GM23338 (cell line): Measurements from ENCODE around the gene CACNA1C. TPM values are rescaled to one million over a fixed set of nuclear protein-coding genes. Genes with fewer than 3 reads are reported as not detected.

Experiments used
- ATAC-seq: fragments of 200-7000 bp; cut with Tn5 transposase; 3 replicates; pipeline ENCODE4 v1.9.1; 2020
- DNase-seq: peaks from one replicate; pipeline ENCODE4 v3.0.0-alpha.2; 2015; ENCODE audit warnings: low spot score
- H2AFZ ChIP-seq: fragments of 200-600 bp; sonication (generic); 2 replicates; pipeline ENCODE4 v1.8.0; 2016; ENCODE audit warnings: antibody characterized with exemption, mild to moderate bottlenecking, moderate library complexity
- H3F3A ChIP-seq: fragments of 200-600 bp; sonication (generic); replicated peaks from 2 replicates; pipeline ENCODE4 v1.8.0; 2017; ENCODE audit warnings: antibody characterized with exemption, mixed run types, low read depth
- H3K27ac ChIP-seq: fragments of 200-600 bp; sonication (generic); 2 replicates; pipeline ENCODE4 v1.6.1; 2016; ENCODE audit warnings: low read depth
- H3K27me3 ChIP-seq: fragments of 200-600 bp; sonication (generic); 2 replicates; pipeline ENCODE4 v1.8.0; 2016; ENCODE audit warnings: mild to moderate bottlenecking, mixed run types, moderate library complexity; ENCODE audit not compliant: insufficient read depth
- H3K36me3 ChIP-seq: fragments of 200-600 bp; sonication (generic); 2 replicates; pipeline ENCODE4 v1.8.0; 2016; ENCODE audit warnings: mild to moderate bottlenecking; ENCODE audit not compliant: insufficient read depth
- H3K4me1 ChIP-seq: fragments of 200-600 bp; sonication (generic); 2 replicates; pipeline ENCODE4 v1.8.0; 2016; ENCODE audit warnings: mild to moderate bottlenecking, moderate library complexity; ENCODE audit not compliant: insufficient read depth
- H3K4me2 ChIP-seq: fragments of 200-600 bp; sonication (generic); 2 replicates; pipeline ENCODE4 v1.7.1; 2017; ENCODE audit warnings: mixed run types
- H3K4me3 ChIP-seq: fragments of 200-600 bp; sonication (generic); 2 replicates; pipeline ENCODE4 v1.6.1; 2016; ENCODE audit warnings: mixed run types
- H3K79me2 ChIP-seq: fragments of 200-600 bp; sonication (generic); replicated peaks from 2 replicates; pipeline ENCODE4 v1.8.0; 2017; ENCODE audit warnings: mild to moderate bottlenecking; ENCODE audit not compliant: insufficient read depth
- H3K9me2 ChIP-seq: fragments of 200-600 bp; sonication (generic); 2 replicates; pipeline ENCODE4 v1.8.0; 2017; ENCODE audit not compliant: insufficient read depth
- H4K20me1 ChIP-seq: fragments of 200-600 bp; sonication (generic); replicated peaks from 2 replicates; pipeline ENCODE4 v1.8.0; 2017; ENCODE audit warnings: mild to moderate bottlenecking; ENCODE audit not compliant: insufficient read depth
- H3K27ac Mint-ChIP-seq: 2 replicates; pipeline ENCODE4 v1.8.0; 2020; ENCODE audit warnings: inconsistent platforms, mild to moderate bottlenecking, moderate library complexity, mixed read lengths
- H3K27me3 Mint-ChIP-seq: 3 replicates; pipeline ENCODE4 v1.8.0; 2022; ENCODE audit warnings: low read depth, mild to moderate bottlenecking, moderate library complexity, mixed read lengths, inconsistent platforms; ENCODE audit not compliant: insufficient read depth, poor library complexity
- H3K36me3 Mint-ChIP-seq: 3 replicates; pipeline ENCODE4 v1.8.0; 2021; ENCODE audit warnings: low read depth, mild to moderate bottlenecking, inconsistent platforms, moderate library complexity, mixed read lengths
- H3K4me1 Mint-ChIP-seq: 3 replicates; pipeline ENCODE4 v1.8.0; 2020; ENCODE audit warnings: mild to moderate bottlenecking, inconsistent platforms, mixed read lengths
- H3K4me3 Mint-ChIP-seq: 3 replicates; pipeline ENCODE4 v1.8.0; 2021; ENCODE audit warnings: moderate library complexity, mild to moderate bottlenecking, inconsistent platforms, mixed read lengths
- H3K9me3 Mint-ChIP-seq: 3 replicates; pipeline ENCODE4 v1.8.0; 2020; ENCODE audit warnings: moderate library complexity, mild to moderate bottlenecking, inconsistent platforms, mixed read lengths
- EZH2 ChIP-seq: fragments of 200-600 bp; sonication (generic); IDR thresholded peaks from one replicate; pipeline ENCODE4 v1.8.0; 2017; ENCODE audit warnings: antibody characterized with exemption, mild to moderate bottlenecking, low read depth; ENCODE audit not compliant: unreplicated experiment
- JUNB ChIP-seq: IDR thresholded peaks from one replicate; pipeline ENCODE4 v1.6.1; 2016; ENCODE audit warnings: antibody characterized with exemption; ENCODE audit not compliant: unreplicated experiment
- POLR2AphosphoS5 ChIP-seq: IDR thresholded peaks from 2 replicates; pipeline ENCODE4 v1.6.1; 2016; ENCODE audit warnings: antibody characterized with exemption, low read depth
- polyA plus RNA-seq: library from polyadenylated mRNA; unstranded; fragments of >200 nt; fragmentation: Nextera tagmentation; extraction: Ambion mirVana; gene quantifications from 2 replicates; pipeline ENCODE4 v1.2.1, GENCODE V29; 2016
- total RNA-seq: library from RNA; depleted of rRNA; stranded (reverse); fragments of >200 nt; shearing (Covaris generic); gene quantifications from 2 replicates; pipeline ENCODE4 v1.2.3, GENCODE V29; 2014
- TF ChIP-seq, protein P1 (sequence below): fragments of 250-450 bp; sonication (Bioruptor Pico); IDR thresholded peaks from 2 replicates; pipeline ENCODE4 v1.5.0; 2020; ENCODE audit warnings: mild to moderate bottlenecking, moderate library complexity
- TF ChIP-seq, protein P2 (sequence below): IDR thresholded peaks from 2 replicates; pipeline ENCODE4 v1.6.1; 2016; ENCODE audit warnings: antibody characterized with exemption
- TF ChIP-seq, protein P3 (sequence below): IDR thresholded peaks from one replicate; pipeline ENCODE4 v1.6.1; 2018; ENCODE audit warnings: antibody characterized with exemption; ENCODE audit not compliant: unreplicated experiment

CACNA1C gene
- total and polyA plus RNA-seq, 2 experiments from 2014 or later, result 0.78 to 2.1 TPM

DNA sequence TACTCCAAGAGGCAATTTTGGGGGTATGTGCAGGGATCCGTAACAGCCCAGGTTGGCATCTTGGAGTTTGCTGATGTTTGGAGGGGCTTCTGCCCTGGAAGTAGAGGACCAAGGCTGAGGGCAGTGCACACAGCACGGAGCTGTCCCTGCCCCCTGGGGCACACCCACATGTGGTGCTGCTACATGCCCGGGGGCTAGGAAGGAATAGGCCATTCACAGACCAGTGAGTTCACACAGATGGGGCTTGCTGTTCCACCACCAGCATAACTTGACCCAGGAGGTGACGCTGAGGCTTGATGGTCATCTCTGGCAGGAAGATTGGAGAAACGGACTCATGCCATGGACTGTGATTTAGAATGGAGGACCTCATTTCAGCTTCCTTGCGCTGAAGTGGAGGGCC is 510.9 kb downstream of the CACNA1C start (continued):
- TF ChIP-seq, protein P1, sequence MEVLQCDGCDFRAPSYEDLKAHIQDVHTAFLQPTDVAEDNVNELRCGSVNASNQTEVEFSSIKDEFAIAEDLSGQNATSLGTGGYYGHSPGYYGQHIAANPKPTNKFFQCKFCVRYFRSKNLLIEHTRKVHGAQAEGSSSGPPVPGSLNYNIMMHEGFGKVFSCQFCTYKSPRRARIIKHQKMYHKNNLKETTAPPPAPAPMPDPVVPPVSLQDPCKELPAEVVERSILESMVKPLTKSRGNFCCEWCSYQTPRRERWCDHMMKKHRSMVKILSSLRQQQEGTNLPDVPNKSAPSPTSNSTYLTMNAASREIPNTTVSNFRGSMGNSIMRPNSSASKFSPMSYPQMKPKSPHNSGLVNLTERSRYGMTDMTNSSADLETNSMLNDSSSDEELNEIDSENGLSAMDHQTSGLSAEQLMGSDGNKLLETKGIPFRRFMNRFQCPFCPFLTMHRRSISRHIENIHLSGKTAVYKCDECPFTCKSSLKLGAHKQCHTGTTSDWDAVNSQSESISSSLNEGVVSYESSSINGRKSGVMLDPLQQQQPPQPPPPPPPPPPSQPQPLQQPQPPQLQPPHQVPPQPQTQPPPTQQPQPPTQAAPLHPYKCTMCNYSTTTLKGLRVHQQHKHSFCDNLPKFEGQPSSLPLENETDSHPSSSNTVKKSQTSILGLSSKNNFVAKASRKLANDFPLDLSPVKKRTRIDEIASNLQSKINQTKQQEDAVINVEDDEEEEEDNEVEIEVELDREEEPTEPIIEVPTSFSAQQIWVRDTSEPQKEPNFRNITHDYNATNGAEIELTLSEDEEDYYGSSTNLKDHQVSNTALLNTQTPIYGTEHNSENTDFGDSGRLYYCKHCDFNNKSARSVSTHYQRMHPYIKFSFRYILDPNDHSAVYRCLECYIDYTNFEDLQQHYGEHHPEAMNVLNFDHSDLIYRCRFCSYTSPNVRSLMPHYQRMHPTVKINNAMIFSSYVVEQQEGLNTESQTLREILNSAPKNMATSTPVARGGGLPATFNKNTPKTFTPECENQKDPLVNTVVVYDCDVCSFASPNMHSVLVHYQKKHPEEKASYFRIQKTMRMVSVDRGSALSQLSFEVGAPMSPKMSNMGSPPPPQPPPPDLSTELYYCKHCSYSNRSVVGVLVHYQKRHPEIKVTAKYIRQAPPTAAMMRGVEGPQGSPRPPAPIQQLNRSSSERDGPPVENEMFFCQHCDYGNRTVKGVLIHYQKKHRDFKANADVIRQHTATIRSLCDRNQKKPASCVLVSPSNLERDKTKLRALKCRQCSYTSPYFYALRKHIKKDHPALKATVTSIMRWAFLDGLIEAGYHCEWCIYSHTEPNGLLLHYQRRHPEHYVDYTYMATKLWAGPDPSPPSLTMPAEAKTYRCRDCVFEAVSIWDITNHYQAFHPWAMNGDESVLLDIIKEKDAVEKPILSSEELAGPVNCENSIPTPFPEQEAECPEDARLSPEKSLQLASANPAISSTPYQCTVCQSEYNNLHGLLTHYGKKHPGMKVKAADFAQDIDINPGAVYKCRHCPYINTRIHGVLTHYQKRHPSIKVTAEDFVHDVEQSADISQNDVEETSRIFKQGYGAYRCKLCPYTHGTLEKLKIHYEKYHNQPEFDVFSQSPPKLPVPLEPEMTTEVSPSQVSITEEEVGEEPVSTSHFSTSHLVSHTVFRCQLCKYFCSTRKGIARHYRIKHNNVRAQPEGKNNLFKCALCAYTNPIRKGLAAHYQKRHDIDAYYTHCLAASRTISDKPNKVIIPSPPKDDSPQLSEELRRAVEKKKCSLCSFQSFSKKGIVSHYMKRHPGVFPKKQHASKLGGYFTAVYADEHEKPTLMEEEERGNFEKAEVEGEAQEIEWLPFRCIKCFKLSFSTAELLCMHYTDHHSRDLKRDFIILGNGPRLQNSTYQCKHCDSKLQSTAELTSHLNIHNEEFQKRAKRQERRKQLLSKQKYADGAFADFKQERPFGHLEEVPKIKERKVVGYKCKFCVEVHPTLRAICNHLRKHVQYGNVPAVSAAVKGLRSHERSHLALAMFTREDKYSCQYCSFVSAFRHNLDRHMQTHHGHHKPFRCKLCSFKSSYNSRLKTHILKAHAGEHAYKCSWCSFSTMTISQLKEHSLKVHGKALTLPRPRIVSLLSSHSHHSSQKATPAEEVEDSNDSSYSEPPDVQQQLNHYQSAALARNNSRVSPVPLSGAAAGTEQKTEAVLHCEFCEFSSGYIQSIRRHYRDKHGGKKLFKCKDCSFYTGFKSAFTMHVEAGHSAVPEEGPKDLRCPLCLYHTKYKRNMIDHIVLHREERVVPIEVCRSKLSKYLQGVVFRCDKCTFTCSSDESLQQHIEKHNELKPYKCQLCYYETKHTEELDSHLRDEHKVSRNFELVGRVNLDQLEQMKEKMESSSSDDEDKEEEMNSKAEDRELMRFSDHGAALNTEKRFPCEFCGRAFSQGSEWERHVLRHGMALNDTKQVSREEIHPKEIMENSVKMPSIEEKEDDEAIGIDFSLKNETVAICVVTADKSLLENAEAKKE (CRISPR knock-in tag), result no peak
- no peak for TF ChIP-seq EZH2
- TF ChIP-seq, protein P2, sequence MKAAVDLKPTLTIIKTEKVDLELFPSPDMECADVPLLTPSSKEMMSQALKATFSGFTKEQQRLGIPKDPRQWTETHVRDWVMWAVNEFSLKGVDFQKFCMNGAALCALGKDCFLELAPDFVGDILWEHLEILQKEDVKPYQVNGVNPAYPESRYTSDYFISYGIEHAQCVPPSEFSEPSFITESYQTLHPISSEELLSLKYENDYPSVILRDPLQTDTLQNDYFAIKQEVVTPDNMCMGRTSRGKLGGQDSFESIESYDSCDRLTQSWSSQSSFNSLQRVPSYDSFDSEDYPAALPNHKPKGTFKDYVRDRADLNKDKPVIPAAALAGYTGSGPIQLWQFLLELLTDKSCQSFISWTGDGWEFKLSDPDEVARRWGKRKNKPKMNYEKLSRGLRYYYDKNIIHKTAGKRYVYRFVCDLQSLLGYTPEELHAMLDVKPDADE, result no peak
- TF ChIP-seq, protein P3, sequence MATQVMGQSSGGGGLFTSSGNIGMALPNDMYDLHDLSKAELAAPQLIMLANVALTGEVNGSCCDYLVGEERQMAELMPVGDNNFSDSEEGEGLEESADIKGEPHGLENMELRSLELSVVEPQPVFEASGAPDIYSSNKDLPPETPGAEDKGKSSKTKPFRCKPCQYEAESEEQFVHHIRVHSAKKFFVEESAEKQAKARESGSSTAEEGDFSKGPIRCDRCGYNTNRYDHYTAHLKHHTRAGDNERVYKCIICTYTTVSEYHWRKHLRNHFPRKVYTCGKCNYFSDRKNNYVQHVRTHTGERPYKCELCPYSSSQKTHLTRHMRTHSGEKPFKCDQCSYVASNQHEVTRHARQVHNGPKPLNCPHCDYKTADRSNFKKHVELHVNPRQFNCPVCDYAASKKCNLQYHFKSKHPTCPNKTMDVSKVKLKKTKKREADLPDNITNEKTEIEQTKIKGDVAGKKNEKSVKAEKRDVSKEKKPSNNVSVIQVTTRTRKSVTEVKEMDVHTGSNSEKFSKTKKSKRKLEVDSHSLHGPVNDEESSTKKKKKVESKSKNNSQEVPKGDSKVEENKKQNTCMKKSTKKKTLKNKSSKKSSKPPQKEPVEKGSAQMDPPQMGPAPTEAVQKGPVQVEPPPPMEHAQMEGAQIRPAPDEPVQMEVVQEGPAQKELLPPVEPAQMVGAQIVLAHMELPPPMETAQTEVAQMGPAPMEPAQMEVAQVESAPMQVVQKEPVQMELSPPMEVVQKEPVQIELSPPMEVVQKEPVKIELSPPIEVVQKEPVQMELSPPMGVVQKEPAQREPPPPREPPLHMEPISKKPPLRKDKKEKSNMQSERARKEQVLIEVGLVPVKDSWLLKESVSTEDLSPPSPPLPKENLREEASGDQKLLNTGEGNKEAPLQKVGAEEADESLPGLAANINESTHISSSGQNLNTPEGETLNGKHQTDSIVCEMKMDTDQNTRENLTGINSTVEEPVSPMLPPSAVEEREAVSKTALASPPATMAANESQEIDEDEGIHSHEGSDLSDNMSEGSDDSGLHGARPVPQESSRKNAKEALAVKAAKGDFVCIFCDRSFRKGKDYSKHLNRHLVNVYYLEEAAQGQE, result no peak

DNA sequence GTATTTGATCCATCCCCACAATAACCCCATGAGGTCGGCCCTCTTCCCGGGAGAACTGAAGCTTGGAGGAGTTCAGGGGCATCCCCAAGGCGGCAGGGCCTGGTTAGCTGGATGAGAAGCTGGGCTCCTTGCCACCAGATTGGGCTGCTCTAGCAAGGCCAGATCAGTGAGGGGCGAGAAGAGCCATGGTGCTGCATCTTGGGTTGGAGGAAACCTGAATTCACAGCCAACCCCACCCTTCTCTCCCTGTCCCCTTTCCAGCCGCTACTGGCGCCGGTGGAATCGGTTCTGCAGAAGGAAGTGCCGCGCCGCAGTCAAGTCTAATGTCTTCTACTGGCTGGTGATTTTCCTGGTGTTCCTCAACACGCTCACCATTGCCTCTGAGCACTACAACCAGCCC is 513.4 kb downstream of the CACNA1C start:
- H2AFZ ChIP-seq, result no peak overlapping the region
- Mint-ChIP-seq H3K4me3 (no peak overlapping the region), H3K27me3 (peaks cover 2% of the 10 kb centered on the region), H3K27ac (no peak overlapping the region), H3K4me1 (no peaks in the 10 kb centered on the region), H3K36me3 (no peaks in the 10 kb centered on the region), H3K9me3 (no peaks in the 10 kb centered on the region)
- H3K4me2 ChIP-seq, result no peak overlapping the region
- no peaks in the 10 kb centered on the region for H3K4me1 ChIP-seq
- no peak overlapping the region for H3K27ac ChIP-seq
- no peak for TF ChIP-seq POLR2AphosphoS5
- no peak for TF ChIP-seq JUNB
- DNase-seq (no peak), ATAC-seq (no peak)
- no peaks in the 10 kb centered on the region for H3K36me3 ChIP-seq
- no peaks in the 10 kb centered on the region for H3K9me2 ChIP-seq
- H3F3A ChIP-seq, result no peaks in the 10 kb centered on the region
- no peak overlapping the region for H3K4me3 ChIP-seq
- no peaks in the 10 kb centered on the region for H3K79me2 ChIP-seq
- no peaks in the 10 kb centered on the region for H4K20me1 ChIP-seq
- H3K27me3 ChIP-seq, result no peaks in the 10 kb centered on the region
